Liver (tissue), 3 donors: ENCODE measurements around the gene MCF2L.

Experiments
- HNF4G ChIP-seq: IDR thresholded peaks from 2 replicates; pipeline ENCODE4 v1.6.1; 2016; ENCODE audit warnings: antibody characterized with exemption
- NR2F2 ChIP-seq: IDR thresholded peaks from 2 replicates; pipeline ENCODE4 v1.6.1; 2016; ENCODE audit warnings: antibody characterized with exemption
- RAD21 ChIP-seq, 2 donors: IDR thresholded peaks; 2 replicates each; pipeline ENCODE4 v1.6.1; 2016; ENCODE audit warnings: antibody characterized with exemption in 2 of 2, mild to moderate bottlenecking in 2 of 2
- RXRA ChIP-seq, 2 donors: IDR thresholded peaks; 2 replicates each; pipeline ENCODE4 v1.6.1; 2017 to 2018; ENCODE audit warnings: antibody characterized with exemption in 2 of 2, mild to moderate bottlenecking in 1 of 2
- SP1 ChIP-seq: IDR thresholded peaks from 2 replicates; pipeline ENCODE4 v1.6.1; 2018; ENCODE audit warnings: antibody characterized with exemption, mild to moderate bottlenecking
- TAF1 ChIP-seq: conservative IDR thresholded peaks from 2 replicates; pipeline ENCODE4 v1.6.1; 2016; ENCODE audit warnings: antibody characterized with exemption, mild to moderate bottlenecking
- YY1 ChIP-seq: IDR thresholded peaks from 2 replicates; pipeline ENCODE4 v1.6.1; 2016; ENCODE audit warnings: antibody characterized with exemption, mild to moderate bottlenecking
- TF ChIP-seq, protein P1 (sequence below): fragments of 150-350 bp; IDR thresholded peaks from 2 replicates; pipeline ENCODE4 v1.5.1; 2017; ENCODE audit warnings: improper control_type of control experiment, low read depth, low read length; ENCODE audit not compliant: missing input control
- TF ChIP-seq, protein P2 (sequence below): IDR thresholded peaks from 2 replicates; pipeline ENCODE4 v1.6.1; 2016; ENCODE audit warnings: antibody characterized with exemption, mild to moderate bottlenecking
- TF ChIP-seq, protein P3 (sequence below): IDR thresholded peaks from 2 replicates; pipeline ENCODE4 v1.6.1; 2016; ENCODE audit warnings: antibody characterized with exemption
- TF ChIP-seq, protein P4 (sequence below): IDR thresholded peaks from 2 replicates; pipeline ENCODE4 v1.6.1; 2016; ENCODE audit warnings: antibody characterized with exemption
- TF ChIP-seq, protein P5 (sequence below): IDR thresholded peaks from 2 replicates; pipeline ENCODE4 v1.6.1; 2016; ENCODE audit warnings: antibody characterized with exemption
- donor health status: healthy.
- donor health status: healthy.

DNA sequence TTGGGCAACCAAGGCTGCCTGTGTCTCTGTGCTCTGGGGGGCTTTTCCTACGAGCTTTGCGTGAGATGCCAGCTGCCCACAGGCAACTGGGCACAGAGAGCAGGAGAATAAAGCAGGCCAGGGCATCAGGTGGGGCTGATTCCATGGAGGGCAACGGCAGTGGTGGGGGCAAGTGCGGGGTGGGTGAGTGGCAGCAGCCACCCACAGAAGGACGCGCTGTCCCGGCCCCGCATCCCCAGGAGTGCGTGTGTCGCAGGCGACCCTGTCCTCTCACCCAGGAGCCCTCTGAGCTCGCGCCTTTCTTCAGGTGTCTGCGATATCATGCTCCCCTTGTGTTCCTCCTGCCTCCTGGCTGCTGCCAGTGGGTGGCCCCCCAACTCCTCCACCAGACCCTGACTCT lies 67.4 kb downstream of the MCF2L start:
- TF ChIP-seq, protein P1, sequence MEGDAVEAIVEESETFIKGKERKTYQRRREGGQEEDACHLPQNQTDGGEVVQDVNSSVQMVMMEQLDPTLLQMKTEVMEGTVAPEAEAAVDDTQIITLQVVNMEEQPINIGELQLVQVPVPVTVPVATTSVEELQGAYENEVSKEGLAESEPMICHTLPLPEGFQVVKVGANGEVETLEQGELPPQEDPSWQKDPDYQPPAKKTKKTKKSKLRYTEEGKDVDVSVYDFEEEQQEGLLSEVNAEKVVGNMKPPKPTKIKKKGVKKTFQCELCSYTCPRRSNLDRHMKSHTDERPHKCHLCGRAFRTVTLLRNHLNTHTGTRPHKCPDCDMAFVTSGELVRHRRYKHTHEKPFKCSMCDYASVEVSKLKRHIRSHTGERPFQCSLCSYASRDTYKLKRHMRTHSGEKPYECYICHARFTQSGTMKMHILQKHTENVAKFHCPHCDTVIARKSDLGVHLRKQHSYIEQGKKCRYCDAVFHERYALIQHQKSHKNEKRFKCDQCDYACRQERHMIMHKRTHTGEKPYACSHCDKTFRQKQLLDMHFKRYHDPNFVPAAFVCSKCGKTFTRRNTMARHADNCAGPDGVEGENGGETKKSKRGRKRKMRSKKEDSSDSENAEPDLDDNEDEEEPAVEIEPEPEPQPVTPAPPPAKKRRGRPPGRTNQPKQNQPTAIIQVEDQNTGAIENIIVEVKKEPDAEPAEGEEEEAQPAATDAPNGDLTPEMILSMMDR, result no peak
- TF ChIP-seq, protein P2, sequence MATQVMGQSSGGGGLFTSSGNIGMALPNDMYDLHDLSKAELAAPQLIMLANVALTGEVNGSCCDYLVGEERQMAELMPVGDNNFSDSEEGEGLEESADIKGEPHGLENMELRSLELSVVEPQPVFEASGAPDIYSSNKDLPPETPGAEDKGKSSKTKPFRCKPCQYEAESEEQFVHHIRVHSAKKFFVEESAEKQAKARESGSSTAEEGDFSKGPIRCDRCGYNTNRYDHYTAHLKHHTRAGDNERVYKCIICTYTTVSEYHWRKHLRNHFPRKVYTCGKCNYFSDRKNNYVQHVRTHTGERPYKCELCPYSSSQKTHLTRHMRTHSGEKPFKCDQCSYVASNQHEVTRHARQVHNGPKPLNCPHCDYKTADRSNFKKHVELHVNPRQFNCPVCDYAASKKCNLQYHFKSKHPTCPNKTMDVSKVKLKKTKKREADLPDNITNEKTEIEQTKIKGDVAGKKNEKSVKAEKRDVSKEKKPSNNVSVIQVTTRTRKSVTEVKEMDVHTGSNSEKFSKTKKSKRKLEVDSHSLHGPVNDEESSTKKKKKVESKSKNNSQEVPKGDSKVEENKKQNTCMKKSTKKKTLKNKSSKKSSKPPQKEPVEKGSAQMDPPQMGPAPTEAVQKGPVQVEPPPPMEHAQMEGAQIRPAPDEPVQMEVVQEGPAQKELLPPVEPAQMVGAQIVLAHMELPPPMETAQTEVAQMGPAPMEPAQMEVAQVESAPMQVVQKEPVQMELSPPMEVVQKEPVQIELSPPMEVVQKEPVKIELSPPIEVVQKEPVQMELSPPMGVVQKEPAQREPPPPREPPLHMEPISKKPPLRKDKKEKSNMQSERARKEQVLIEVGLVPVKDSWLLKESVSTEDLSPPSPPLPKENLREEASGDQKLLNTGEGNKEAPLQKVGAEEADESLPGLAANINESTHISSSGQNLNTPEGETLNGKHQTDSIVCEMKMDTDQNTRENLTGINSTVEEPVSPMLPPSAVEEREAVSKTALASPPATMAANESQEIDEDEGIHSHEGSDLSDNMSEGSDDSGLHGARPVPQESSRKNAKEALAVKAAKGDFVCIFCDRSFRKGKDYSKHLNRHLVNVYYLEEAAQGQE, result no peak
- TF ChIP-seq, protein P3, sequence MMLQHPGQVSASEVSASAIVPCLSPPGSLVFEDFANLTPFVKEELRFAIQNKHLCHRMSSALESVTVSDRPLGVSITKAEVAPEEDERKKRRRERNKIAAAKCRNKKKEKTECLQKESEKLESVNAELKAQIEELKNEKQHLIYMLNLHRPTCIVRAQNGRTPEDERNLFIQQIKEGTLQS, result no peak
- TF ChIP-seq YY1 (no peak), HNF4G (no peak), NR2F2 (no peak), RAD21 (IDR thresholded peaks at IDR 0.05) (no peak), TAF1 (no peak), SP1 (no peak), RXRA (IDR thresholded peaks at IDR 0.05) (no peak)
- TF ChIP-seq, protein P4, sequence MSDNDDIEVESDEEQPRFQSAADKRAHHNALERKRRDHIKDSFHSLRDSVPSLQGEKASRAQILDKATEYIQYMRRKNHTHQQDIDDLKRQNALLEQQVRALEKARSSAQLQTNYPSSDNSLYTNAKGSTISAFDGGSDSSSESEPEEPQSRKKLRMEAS, result no peak
- TF ChIP-seq, protein P5, sequence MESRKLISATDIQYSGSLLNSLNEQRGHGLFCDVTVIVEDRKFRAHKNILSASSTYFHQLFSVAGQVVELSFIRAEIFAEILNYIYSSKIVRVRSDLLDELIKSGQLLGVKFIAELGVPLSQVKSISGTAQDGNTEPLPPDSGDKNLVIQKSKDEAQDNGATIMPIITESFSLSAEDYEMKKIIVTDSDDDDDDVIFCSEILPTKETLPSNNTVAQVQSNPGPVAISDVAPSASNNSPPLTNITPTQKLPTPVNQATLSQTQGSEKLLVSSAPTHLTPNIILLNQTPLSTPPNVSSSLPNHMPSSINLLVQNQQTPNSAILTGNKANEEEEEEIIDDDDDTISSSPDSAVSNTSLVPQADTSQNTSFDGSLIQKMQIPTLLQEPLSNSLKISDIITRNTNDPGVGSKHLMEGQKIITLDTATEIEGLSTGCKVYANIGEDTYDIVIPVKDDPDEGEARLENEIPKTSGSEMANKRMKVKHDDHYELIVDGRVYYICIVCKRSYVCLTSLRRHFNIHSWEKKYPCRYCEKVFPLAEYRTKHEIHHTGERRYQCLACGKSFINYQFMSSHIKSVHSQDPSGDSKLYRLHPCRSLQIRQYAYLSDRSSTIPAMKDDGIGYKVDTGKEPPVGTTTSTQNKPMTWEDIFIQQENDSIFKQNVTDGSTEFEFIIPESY, result no peak
